Measurements from ENCODE around the gene L3MBTL4.

GRCh38 chr18:6396847-6397246 lies 17.9 kb downstream of the L3MBTL4 start:
- TF ChIP-seq, protein P1, sequence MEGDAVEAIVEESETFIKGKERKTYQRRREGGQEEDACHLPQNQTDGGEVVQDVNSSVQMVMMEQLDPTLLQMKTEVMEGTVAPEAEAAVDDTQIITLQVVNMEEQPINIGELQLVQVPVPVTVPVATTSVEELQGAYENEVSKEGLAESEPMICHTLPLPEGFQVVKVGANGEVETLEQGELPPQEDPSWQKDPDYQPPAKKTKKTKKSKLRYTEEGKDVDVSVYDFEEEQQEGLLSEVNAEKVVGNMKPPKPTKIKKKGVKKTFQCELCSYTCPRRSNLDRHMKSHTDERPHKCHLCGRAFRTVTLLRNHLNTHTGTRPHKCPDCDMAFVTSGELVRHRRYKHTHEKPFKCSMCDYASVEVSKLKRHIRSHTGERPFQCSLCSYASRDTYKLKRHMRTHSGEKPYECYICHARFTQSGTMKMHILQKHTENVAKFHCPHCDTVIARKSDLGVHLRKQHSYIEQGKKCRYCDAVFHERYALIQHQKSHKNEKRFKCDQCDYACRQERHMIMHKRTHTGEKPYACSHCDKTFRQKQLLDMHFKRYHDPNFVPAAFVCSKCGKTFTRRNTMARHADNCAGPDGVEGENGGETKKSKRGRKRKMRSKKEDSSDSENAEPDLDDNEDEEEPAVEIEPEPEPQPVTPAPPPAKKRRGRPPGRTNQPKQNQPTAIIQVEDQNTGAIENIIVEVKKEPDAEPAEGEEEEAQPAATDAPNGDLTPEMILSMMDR (IDR thresholded peaks at IDR 0.05): no peak
- no peak for TF ChIP-seq TCF7L2 (IDR thresholded peaks at IDR 0.05; ENCODE audit: low read depth, low read length)
- TF ChIP-seq, protein P2, sequence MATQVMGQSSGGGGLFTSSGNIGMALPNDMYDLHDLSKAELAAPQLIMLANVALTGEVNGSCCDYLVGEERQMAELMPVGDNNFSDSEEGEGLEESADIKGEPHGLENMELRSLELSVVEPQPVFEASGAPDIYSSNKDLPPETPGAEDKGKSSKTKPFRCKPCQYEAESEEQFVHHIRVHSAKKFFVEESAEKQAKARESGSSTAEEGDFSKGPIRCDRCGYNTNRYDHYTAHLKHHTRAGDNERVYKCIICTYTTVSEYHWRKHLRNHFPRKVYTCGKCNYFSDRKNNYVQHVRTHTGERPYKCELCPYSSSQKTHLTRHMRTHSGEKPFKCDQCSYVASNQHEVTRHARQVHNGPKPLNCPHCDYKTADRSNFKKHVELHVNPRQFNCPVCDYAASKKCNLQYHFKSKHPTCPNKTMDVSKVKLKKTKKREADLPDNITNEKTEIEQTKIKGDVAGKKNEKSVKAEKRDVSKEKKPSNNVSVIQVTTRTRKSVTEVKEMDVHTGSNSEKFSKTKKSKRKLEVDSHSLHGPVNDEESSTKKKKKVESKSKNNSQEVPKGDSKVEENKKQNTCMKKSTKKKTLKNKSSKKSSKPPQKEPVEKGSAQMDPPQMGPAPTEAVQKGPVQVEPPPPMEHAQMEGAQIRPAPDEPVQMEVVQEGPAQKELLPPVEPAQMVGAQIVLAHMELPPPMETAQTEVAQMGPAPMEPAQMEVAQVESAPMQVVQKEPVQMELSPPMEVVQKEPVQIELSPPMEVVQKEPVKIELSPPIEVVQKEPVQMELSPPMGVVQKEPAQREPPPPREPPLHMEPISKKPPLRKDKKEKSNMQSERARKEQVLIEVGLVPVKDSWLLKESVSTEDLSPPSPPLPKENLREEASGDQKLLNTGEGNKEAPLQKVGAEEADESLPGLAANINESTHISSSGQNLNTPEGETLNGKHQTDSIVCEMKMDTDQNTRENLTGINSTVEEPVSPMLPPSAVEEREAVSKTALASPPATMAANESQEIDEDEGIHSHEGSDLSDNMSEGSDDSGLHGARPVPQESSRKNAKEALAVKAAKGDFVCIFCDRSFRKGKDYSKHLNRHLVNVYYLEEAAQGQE (IDR thresholded peaks at IDR 0.05; ENCODE audit: insufficient read depth in 1 of 2, low read depth in 2 of 2, low read length in 1 of 2): no peak
- TF ChIP-seq POLR2AphosphoS5 (IDR thresholded peaks at IDR 0.05; ENCODE audit: low read depth, low read length): no peak
- TF ChIP-seq SIN3A (IDR thresholded peaks at IDR 0.05; ENCODE audit: borderline replicate concordance, insufficient read depth, low read depth, low read length): no peak

Measured in Panc1 (cell line).